GM20000 (cell line): ENCODE results near the gene CDK5RAP1.

Experiments
- DNase-seq: peaks from one replicate; pipeline ENCODE4 v3.0.0; 2012; ENCODE audit warnings: low spot score
- TF ChIP-seq, protein P1 (sequence below): IDR thresholded peaks from 2 replicates; pipeline ENCODE4 v1.5.1; 2012; ENCODE audit warnings: mild to moderate bottlenecking, control low read depth; ENCODE audit errors: extremely low read depth, missing control alignments

Gene CDK5RAP1

DNA sequence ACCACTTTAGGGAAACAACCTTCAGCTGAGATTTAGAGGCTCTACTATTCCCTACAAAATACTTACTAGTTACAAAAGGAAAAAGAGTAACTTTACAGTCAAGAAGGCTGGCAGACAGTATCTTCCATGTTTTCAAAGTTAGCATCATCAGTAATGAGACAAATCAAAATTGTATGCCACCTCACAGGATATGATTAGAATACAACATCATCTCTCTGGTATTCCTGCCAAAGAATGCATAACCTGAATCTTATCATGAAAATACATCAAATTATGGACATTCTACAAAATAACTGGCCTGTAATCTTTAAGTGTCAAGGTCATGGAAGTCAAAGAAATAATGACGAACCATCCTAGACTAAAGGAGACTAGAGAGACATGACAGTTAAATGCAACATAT is 38.4 kb downstream of the CDK5RAP1 start:
- TF ChIP-seq, protein P1, sequence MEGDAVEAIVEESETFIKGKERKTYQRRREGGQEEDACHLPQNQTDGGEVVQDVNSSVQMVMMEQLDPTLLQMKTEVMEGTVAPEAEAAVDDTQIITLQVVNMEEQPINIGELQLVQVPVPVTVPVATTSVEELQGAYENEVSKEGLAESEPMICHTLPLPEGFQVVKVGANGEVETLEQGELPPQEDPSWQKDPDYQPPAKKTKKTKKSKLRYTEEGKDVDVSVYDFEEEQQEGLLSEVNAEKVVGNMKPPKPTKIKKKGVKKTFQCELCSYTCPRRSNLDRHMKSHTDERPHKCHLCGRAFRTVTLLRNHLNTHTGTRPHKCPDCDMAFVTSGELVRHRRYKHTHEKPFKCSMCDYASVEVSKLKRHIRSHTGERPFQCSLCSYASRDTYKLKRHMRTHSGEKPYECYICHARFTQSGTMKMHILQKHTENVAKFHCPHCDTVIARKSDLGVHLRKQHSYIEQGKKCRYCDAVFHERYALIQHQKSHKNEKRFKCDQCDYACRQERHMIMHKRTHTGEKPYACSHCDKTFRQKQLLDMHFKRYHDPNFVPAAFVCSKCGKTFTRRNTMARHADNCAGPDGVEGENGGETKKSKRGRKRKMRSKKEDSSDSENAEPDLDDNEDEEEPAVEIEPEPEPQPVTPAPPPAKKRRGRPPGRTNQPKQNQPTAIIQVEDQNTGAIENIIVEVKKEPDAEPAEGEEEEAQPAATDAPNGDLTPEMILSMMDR = no peak
- no peak for DNase-seq

- DNase-seq = no peak
- TF ChIP-seq, protein P1 = no peak
Measured at GRCh38 chr20:33359399-33360261, 41.7 kb downstream of the CDK5RAP1 start.

- no peak for DNase-seq
Measured at GRCh38 chr20:33353013-33353402, 48.3 kb downstream of the CDK5RAP1 start.

GRCh38 chr20:33352258-33353012 is 48.9 kb downstream of the CDK5RAP1 start:
- TF ChIP-seq, protein P1 = no peak

More at GRCh38 chr20:33353013-33353402, 48.3 kb downstream of the CDK5RAP1 start:
- TF ChIP-seq, protein P1 = no peak

DNA sequence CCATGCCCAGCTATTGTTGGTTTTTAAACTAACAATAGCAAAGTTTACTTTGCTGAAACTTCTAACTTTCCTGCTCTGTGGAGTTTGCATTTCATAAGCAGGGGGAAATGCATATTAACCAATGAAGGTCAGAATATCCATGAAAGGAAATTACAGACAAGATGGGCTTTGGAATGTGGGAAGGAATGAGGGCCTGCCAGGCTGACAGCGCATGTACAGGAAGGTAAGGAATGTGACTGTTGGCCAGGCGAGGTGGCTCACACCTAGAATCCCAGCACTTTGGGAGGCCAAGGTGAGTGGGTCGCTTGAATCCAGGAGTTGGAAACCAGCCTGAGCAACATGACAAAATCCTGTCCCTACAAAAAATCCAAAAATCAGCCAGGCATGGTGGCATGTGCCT is 49.6 kb downstream of the CDK5RAP1 start:
- TF ChIP-seq, protein P1 = no peak
- DNase-seq = no peak

More at GRCh38 chr20:33352258-33353012, 48.9 kb downstream of the CDK5RAP1 start:
- no peak for DNase-seq

- DNase-seq = no peak
Measured at GRCh38 chr20:33349493-33349892, 51.8 kb downstream of the CDK5RAP1 start.

More at GRCh38 chr20:33349493-33349892, 51.8 kb downstream of the CDK5RAP1 start:
- TF ChIP-seq, protein P1 = no peak
